HG02840 (cell line): Measurements from ENCODE around the gene CD48.

Experiments
- ATAC-seq: cut with Tn5 transposase; IDR thresholded peaks from one replicate; pipeline ENCODE4 v1.9.1; 2021; ENCODE audit warnings: mild to moderate bottlenecking, moderate library complexity, moderate number of reproducible peaks; ENCODE audit not compliant: unreplicated experiment, low FRiP score

Gene CD48

GRCh38 chr1:160638540-160638857, 73.1 kb downstream of the CD48 start:
- ATAC-seq = no peak

GRCh38 chr1:160637821-160638539, 73.6 kb downstream of the CD48 start:
- ATAC-seq = no peak

- ATAC-seq = no peak
Observed at GRCh38 chr1:160637065-160637464, 74.6 kb downstream of the CD48 start.

- no peak for ATAC-seq
Observed at GRCh38 chr1:160636547-160636946, 75.1 kb downstream of the CD48 start.

- ATAC-seq = no peak
Observed at GRCh38 chr1:160636076-160636475, 75.5 kb downstream of the CD48 start.

GRCh38 chr1:160634543-160635491, 76.8 kb downstream of the CD48 start:
- no peak for ATAC-seq

GRCh38 chr1:160633330-160633903, 78.2 kb downstream of the CD48 start:
- no peak for ATAC-seq

GRCh38 chr1:160631983-160632625, 79.5 kb downstream of the CD48 start:
- ATAC-seq = no peak

- ATAC-seq = no peak
Observed at GRCh38 chr1:160630523-160631451, 80.8 kb downstream of the CD48 start.

GRCh38 chr1:160629286-160630210, 82.1 kb downstream of the CD48 start:
- no peak for ATAC-seq

GRCh38 chr1:160628799-160629263, 82.8 kb downstream of the CD48 start:
- no peak for ATAC-seq
